ENCODE data around the gene ERBB2.

DNA sequence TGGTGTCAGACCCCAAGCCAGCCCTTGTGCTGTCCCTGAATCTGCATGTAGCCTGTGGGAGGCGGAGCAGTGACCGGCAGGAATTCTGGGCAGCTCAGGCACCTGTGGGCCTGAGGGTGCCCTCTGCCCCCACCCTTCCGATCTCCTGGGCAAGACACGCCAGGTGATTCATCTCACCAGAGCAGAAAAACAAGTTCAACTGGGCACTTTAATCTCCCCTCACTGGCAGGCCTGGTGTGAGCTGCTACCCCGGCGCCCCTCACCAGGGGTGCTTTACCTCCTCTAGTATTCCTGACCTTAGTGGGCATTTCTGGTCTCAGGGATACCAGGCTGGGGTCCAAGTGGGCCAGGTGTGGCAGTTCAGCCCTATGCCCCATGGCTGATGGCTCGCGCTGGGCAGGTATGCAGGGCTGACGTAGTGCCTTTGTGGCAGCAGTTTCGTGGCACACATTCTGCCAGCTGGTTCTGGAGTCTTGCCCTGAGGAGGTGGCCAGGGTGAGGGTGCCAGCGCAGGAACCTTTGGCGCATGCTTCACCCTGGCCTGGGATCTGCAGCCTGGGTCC lies 6.0 kb downstream of the ERBB2 start:
- TF ChIP-seq, protein P1, sequence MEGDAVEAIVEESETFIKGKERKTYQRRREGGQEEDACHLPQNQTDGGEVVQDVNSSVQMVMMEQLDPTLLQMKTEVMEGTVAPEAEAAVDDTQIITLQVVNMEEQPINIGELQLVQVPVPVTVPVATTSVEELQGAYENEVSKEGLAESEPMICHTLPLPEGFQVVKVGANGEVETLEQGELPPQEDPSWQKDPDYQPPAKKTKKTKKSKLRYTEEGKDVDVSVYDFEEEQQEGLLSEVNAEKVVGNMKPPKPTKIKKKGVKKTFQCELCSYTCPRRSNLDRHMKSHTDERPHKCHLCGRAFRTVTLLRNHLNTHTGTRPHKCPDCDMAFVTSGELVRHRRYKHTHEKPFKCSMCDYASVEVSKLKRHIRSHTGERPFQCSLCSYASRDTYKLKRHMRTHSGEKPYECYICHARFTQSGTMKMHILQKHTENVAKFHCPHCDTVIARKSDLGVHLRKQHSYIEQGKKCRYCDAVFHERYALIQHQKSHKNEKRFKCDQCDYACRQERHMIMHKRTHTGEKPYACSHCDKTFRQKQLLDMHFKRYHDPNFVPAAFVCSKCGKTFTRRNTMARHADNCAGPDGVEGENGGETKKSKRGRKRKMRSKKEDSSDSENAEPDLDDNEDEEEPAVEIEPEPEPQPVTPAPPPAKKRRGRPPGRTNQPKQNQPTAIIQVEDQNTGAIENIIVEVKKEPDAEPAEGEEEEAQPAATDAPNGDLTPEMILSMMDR (IDR thresholded peaks at IDR 0.05), result peak in 2 of 6 experiments; percentile 22 to 33
- TF ChIP-seq POLR2A (IDR thresholded peaks at IDR 0.05), result peak in 1 of 2 donors; percentile 43

Measured in Peyer's patch (tissue), 4 donors.